Fibroblast of the aortic adventitia (primary cell): Measurements from ENCODE around the gene GART. TPM values are rescaled to one million over a fixed set of nuclear protein-coding genes. Genes with fewer than 3 reads are reported as not detected.

ENCODE experiments used
- DNase-seq: peaks from one replicate; pipeline ENCODE4 v3.0.0-alpha.2; 2010; ENCODE audit warnings: low read depth
- H3K4me3 ChIP-seq: 2 replicates; pipeline ENCODE4 v1.5.1; 2011; ENCODE audit warnings: low read depth, mild to moderate bottlenecking, control low read depth, low read length, moderate library complexity
- total RNA-seq: library from RNA; depleted of rRNA; stranded (reverse); fragments of >200 nt; gene quantifications from 2 replicates; pipeline ENCODE4 v1.2.3, GENCODE V29; 2012; ENCODE audit warnings: low replicate concordance
- TF ChIP-seq, protein P1 (sequence below): IDR thresholded peaks from 2 replicates; pipeline ENCODE4 v1.5.1; 2011; ENCODE audit warnings: mild to moderate bottlenecking, low read length, control low read depth, inconsistent platforms; ENCODE audit not compliant: insufficient read depth

The GART gene
- total RNA-seq, 1 donor = 104 TPM

DNA sequence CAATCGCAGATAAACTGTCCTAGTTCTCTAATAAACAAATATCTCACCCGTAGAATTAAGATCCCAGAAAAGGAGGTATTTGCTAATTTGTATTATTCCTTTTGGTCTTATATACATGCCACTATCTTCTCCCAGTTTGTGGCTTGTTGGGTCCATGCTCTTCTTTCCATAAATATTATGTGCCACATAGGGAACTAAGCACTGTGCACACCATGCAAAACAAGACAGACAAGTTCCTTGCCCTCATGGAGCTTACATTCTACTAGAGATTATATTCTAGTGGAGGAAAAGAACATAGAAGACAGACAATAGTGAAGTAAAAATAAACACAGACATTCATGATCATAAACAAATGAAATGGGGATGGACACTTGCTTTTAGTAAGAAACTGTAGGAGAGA lies 4.7 kb downstream of the GART start:
- no peak for DNase-seq
- H3K4me3 ChIP-seq = no peak overlapping the region
- TF ChIP-seq, protein P1, sequence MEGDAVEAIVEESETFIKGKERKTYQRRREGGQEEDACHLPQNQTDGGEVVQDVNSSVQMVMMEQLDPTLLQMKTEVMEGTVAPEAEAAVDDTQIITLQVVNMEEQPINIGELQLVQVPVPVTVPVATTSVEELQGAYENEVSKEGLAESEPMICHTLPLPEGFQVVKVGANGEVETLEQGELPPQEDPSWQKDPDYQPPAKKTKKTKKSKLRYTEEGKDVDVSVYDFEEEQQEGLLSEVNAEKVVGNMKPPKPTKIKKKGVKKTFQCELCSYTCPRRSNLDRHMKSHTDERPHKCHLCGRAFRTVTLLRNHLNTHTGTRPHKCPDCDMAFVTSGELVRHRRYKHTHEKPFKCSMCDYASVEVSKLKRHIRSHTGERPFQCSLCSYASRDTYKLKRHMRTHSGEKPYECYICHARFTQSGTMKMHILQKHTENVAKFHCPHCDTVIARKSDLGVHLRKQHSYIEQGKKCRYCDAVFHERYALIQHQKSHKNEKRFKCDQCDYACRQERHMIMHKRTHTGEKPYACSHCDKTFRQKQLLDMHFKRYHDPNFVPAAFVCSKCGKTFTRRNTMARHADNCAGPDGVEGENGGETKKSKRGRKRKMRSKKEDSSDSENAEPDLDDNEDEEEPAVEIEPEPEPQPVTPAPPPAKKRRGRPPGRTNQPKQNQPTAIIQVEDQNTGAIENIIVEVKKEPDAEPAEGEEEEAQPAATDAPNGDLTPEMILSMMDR = no peak

DNA sequence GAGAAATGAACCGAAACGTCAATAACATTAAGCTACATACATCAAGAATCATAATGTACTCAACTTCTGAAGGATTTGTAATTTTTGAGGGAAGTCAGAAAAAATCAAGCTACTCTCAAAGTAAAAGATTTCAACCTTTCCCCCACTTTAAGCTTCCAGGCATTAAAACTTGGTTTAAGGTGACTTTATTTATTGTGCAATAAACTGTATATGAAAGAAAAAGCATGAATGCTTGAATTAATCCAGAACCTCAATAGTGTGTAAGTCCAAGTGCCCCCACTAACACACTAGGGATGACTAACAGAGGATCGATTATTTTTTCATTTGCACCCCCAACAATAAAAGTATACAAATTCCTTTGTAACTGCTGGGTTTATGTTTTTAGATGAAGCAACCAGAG lies 10.9 kb downstream of the GART start:
- H3K4me3 ChIP-seq = no peak overlapping the region
- DNase-seq = no peak
- TF ChIP-seq, protein P1 = no peak

DNA sequence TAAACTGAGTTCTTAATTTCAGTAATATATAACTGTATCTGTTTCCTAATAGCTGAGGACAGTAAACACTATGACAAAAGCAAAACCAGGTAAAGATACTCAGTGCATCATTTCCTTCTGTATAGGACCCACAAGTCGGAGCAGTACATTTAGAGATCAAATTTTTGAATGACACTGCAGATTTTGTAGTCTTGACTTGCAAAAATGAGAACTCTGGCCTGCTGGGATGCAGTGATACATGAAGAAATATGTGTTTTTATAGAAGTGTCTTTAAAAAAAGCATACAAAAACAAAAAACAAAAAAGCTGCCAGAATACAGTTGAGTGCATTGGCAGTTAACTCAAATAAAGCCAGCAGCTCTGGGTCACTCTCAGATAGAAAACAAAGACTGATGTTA lies 19.0 kb downstream of the GART start:
- no peak overlapping the region for H3K4me3 ChIP-seq
- TF ChIP-seq, protein P1 = no peak
- DNase-seq = no peak

DNA sequence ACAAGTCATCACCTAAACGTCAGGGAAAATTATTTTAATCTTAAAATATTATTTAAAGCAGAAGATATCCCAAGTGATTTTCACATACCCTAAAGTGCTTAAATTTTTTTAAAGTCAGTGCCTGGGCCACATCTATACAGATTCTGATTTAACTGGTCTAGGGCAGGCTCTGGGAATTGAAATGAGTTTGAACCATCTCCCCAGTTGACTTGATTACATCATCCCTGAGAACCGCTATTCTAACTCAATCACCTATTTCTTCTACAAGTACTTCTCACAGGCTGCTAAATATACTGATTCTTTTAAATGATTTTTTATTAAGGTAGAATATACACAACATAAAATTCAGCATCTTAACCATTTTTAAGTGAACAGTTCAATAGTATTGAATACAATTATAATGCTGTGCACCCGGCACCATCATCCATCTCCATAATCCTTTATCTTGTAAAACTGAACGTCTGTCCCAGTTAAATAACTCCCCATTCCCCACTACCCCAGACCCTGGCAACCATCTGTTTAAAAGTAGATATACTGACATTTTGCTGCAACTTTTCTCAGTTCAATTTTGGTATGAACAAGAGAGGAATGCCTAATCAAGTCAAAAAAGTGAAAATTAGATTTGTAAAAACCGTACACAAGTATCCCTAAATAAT lies 19.5 kb downstream of the GART start:
- no peak for DNase-seq
- TF ChIP-seq, protein P1 = no peak
- H3K4me3 ChIP-seq = no peak overlapping the region

DNA sequence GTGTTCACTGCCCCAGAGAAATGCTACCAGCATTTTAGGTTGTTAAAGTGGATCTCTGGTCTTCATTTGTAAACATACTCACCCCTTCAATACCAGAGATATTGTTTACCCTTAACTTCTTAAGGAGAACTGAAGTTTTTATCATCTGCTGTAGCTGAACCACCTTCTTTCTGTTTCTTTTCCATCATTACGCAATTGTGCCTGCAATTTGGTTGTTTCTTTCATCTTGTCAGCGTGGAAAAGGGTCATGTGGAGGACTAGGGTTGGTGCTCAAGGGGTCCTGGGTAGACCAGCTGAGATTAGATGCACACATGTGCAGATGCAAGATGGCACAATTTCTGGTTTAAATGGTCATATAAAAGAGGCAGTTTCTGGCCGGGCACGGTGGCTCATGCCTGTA lies 23.0 kb downstream of the GART start:
- no peak for DNase-seq
- TF ChIP-seq, protein P1 = no peak
- H3K4me3 ChIP-seq = no peak overlapping the region

DNA sequence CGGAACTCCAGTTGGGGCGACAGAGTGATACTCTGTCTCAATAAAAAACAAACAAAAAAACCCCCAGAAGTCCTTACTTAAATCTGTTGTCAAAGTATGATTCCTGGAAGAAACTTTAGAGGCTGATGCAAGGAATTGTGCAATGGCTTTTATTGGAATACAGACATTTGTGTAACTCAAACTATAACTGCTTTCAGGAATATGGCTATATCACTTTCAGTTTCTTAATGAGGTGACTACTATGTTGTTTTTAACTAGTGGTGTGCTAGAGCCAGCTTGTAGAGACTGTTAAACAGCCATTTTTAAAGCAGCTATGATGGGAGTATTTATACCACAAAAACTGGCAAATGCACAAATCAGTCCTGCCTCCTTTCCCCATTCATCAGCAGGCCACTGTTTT lies 27.7 kb downstream of the GART start:
- DNase-seq = peak; percentile 45
- TF ChIP-seq, protein P1 = no peak
- H3K4me3 ChIP-seq = no peak overlapping the region

DNA sequence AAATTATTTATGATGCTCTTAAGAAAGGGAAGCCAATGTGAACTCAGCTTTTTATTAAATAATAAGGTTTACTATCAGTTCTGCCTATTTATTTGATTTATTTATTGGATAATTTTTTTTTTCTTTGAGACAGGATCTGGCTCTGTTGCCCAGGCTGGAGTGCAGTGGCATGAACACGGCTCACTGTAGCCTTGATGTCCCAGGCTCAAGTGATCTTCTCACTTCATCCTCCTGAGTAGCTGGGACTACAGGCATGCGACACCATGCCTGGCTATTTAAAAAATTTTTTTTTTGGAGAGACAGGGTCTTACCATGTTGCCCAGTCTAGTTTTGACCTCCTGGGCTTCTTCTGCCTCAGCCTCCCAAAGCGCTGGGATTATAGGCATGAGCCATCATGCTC lies 29.4 kb downstream of the GART start:
- H3K4me3 ChIP-seq = no peak overlapping the region
- TF ChIP-seq, protein P1 = no peak
- no peak for DNase-seq
